GM15510 (cell line): ENCODE measurements around the gene SUPT4H1.

Source experiments
- POLR2A ChIP-seq: IDR thresholded peaks from 3 replicates; pipeline ENCODE4 v1.6.1; 2011; ENCODE audit warnings: borderline replicate concordance; ENCODE audit not compliant: insufficient read length; ENCODE audit errors: extremely low read depth

SUPT4H1 gene

GRCh38 chr17:58332778-58333735, 18.9 kb downstream of the SUPT4H1 start:
- peak; percentile 51 for TF ChIP-seq POLR2A

GRCh38 chr17:58331815-58332777, 19.9 kb downstream of the SUPT4H1 start:
- peak; percentile 100 for TF ChIP-seq POLR2A

DNA sequence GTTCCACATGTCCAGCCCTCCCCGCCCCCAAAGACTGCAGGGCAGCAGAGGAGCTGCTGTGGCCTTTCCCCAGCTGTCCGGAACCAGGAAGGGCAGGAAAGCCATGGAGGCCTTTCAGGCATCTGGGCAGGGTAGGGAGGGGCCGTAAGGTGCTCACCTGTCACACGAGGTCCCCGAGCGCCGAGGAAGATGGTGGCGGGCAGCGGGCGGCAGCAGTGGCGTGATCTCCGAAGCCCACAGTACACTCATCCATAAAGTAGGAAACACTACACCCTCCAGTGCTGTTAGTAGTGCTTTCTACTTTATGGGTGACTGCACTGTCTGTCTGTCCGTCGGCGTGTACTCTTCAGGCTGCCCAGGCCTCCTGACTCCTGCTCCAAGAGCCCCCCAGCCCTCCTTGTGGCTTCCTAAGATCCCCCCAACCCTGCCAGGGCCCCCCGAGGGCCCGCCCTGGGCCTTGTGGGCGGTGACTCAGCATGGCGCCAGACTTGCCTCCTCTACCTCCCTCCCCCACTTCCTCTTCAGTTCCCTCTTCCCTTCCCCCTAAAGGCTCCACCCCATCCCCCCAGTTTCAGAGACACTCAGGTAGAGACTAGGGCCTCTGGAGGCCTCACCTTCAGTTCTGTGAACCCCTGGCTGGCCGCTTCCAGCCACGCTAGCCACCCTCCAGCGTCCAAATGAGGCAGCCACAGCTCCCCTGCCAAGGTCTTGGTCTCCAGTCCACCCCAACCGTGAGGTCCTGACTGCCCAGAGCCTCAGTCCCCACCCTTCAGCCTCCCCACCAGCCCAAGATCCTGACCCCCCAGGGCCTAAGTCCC, 20.8 kb downstream of the SUPT4H1 start:
- peak; percentile 54 for TF ChIP-seq POLR2A

DNA sequence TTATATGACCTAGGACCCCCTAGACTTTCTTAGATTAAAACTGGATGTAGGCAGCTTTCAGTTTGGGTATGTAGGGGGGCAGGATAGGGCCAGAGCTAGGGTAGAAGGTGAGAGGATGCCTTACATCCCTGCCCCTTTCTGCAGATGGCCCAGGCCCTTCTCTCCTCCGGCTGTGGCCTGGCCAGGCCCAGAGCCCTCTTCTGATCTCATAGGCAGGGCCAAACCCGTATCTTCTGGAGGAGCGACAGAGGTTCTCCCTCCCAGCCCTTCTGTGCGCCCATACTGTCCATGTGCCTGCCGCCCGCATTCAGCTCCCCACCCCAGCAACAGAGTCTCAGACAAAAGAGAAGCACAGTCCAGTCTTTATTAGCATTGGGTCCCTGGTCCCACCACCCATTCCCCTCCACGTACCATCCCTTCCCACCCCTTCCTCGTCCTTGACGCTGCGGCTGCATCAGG, 21.4 kb downstream of the SUPT4H1 start:
- no peak for TF ChIP-seq POLR2A

- TF ChIP-seq POLR2A: peak; percentile 61
Measured at GRCh38 chr17:58329810-58330537, 22.0 kb downstream of the SUPT4H1 start.

- peak; percentile 98 for TF ChIP-seq POLR2A
Measured at GRCh38 chr17:58329035-58329809, 22.8 kb downstream of the SUPT4H1 start.

GRCh38 chr17:58328195-58329034, 23.6 kb downstream of the SUPT4H1 start, which contains the start of gene TSPOAP1:
Gene TSPOAP1 (minus strand): TSS chr17:58328795. CDS start chr17:58327920, 875 bp downstream.
- TF ChIP-seq POLR2A: peak; percentile 63

DNA sequence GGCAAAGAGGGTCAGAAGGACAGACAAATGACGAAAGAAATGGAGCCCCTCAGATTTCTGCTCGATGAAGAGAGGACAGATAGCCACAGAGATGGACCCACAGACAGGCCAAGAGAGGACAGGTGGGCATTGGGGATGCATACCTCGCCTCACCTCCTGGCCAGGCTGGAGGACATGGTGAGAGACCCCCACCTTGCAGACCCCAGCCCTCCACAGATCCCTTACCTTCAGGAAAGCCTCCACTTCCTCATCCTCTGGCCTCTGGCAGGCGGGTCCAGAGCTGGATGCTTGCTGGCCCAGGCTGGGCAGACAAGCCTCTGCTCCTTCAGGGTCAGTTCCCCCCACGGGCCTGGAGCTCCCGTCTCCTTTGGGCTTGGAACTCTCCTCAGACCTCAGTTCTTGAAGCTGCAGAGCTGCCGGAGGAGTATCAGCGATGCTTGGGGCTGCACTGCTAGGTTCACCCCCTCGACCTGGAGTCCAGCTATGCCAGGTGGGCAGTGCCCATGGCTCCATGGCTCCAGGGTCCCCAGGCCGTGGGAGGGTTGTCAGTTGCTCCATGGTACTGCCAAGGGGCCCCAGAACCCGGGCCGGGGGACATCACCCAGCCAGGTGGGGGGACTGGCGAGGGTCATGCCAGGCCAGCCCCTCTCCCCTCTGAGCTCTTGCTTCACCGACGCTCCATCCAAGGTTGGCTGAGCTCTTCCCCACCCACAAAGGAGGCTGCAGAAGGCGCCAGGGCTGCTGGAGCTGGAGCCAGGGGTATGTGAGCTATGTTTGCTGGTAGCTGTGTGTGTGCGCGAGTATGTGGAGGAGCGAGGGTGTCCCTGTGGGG, 24.4 kb downstream of the SUPT4H1 start:
- TF ChIP-seq POLR2A: no peak

DNA sequence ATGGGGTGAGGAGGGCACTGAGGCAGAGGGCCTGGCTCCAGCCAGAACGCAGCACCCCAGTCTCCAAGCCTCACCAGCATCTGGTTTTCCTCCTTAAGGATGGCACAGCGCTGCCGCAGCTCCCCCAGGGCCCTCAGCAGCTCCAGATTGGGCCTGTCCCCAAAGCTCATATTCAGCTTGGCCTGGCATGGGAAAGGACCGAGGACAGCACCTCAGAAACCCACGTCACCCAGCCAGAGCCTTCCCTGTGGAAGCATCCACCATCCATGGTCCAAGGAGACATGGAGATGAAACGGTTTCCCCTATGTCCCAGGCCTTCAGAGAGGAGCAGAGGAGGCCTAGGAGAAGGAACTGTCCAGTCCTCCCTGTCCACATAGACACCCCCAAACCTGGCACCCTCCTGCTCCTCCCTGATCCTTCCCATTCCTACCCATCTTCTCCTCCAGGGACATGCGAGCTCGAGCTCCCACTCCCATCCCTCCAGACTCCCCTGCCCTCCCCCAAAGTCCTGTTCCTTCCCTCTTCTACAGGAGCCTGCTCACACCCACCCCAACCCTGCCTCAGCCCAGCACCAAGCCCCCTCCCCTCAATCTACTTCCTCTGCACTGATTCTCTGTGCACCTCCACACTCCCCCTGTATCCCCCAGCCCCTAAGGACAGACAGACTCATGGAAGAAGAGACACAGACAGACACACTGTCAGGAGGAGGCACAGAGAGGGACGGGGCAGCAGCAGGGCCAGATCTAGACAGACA, 25.2 kb downstream of the SUPT4H1 start:
- TF ChIP-seq POLR2A: no peak

DNA sequence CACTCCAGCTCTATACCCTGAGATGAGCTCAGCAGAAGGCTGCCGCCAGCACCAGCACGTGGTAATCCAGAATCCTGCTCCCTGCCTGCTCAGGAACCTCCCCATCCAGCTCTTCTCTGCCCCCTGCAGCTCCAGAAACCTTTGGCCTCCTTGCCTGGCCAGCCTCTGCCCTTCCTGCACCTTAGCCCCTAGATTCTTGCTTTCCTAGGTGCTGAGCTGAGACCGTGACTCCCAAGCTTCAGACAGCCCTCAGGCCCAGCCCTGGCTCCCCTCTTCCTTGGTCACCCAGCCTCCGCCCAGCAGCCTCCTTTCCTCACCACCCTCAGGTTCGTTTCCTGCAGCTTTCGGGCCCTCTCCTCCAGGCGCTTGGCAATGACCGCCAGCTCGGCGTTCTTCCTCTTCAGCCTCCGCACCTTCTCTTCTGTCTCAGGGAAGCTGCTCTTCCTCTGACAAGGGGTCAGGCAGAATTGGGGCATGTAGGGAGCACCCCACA, 26.0 kb downstream of the SUPT4H1 start:
- TF ChIP-seq POLR2A: no peak
